Body of pancreas (tissue), 4 donors: Measurements from ENCODE around the gene CYP1B1.

ENCODE experiments used
- POLR2A ChIP-seq, 3 donors: fragments of 450-650 bp; IDR thresholded peaks; one replicate each; pipeline ENCODE4 v1.6.1; 2016; ENCODE audit warnings: antibody characterized with exemption in 3 of 3, mild to moderate bottlenecking in 2 of 3
- TF ChIP-seq, protein P1 (sequence below), 7 experiments: fragments of 450-650 bp in 4 of 7; fragments of 200-600 bp in 3 of 7; sonication (generic) in 3 of 7; IDR thresholded peaks; one replicate each; pipeline ENCODE4 v1.5.1; 2016 to 2019; ENCODE audit warnings: antibody characterized with exemption in 7 of 7

DNA sequence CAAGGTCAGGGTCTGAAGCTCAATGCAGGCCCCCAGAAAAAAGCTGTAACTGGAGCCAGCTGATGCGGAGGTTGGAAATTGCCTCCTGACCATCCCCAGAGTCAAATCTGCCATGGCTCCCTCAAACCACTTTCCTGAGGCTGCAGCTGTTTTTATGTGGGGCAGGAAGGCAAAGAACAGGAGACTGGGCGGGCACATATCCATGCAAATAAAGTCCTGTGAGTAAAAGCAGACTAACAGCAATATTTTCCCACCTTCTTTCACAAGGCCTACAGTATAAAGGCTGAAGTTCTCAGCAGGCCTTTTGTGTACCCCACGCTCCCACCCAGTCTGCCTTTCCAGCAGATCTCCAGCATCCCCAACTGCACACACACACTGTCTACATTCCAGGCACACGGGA is 47.1 kb downstream of the CYP1B1 start:
- no peak for TF ChIP-seq POLR2A (IDR thresholded peaks at IDR 0.05)
- TF ChIP-seq, protein P1, sequence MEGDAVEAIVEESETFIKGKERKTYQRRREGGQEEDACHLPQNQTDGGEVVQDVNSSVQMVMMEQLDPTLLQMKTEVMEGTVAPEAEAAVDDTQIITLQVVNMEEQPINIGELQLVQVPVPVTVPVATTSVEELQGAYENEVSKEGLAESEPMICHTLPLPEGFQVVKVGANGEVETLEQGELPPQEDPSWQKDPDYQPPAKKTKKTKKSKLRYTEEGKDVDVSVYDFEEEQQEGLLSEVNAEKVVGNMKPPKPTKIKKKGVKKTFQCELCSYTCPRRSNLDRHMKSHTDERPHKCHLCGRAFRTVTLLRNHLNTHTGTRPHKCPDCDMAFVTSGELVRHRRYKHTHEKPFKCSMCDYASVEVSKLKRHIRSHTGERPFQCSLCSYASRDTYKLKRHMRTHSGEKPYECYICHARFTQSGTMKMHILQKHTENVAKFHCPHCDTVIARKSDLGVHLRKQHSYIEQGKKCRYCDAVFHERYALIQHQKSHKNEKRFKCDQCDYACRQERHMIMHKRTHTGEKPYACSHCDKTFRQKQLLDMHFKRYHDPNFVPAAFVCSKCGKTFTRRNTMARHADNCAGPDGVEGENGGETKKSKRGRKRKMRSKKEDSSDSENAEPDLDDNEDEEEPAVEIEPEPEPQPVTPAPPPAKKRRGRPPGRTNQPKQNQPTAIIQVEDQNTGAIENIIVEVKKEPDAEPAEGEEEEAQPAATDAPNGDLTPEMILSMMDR (IDR thresholded peaks at IDR 0.05): no peak
